Measurements from ENCODE around the gene EDC3. TPM values are rescaled to one million over a fixed set of nuclear protein-coding genes. Genes with fewer than 3 reads are reported as not detected.
"Not testable (repeated sequence)": the region's sequence is repeated elsewhere in the genome, so short reads cannot be mapped to it uniquely, and the experiment has no call there.

EDC3 gene, protein sequence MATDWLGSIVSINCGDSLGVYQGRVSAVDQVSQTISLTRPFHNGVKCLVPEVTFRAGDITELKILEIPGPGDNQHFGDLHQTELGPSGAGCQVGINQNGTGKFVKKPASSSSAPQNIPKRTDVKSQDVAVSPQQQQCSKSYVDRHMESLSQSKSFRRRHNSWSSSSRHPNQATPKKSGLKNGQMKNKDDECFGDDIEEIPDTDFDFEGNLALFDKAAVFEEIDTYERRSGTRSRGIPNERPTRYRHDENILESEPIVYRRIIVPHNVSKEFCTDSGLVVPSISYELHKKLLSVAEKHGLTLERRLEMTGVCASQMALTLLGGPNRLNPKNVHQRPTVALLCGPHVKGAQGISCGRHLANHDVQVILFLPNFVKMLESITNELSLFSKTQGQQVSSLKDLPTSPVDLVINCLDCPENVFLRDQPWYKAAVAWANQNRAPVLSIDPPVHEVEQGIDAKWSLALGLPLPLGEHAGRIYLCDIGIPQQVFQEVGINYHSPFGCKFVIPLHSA
- total RNA-seq, result 9.8 and 11.2 TPM in 2 replicates

DNA sequence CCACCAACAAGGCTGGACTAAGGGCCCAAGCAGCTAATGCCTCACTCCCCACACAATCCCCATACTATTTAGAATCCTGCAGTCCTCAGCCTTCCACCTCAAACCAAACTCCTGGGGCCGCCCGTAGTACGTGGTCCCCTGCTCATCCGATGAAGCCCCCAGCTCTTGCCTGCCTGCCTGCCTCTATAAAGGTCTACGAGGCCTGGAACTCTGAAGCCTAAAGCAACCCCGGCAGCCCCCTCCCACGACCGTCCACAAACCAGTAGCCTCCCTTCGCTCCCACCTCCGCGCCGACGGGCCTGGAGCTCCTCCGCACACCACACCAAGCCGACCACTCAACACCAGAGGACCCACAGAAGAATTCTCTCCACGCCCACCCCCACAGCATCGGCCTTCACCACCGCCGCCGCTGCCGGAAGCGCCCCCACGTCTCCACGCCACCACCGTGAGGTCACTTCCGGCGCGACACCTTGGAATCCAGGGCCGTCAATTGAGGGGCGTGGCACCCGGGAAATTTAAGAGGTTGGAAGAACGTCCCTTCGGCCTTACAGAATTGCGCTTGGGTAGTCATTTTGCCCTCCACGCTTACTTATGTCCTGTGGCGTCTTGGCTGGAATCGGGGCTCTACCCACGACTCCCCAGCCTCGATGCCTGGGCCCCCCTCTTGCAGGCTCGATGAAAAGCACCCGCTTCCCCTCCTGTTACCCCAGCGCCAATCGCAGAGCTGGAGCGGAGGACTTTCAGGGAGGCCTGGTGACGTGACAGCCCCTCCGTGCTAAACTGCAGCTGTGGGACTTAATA lies at the start of gene EDC3:
Gene EDC3 (minus strand): TSS at position 428 of the 801 bp plus-strand sequence. CDS start 20,900 bp downstream, outside the sequence.
- Histone ChIP-seq H3K4me1 (ENCODE audit: insufficient read depth, low read length) (peaks cover 17% of the 10 kb centered on the region), H3K79me2 (ENCODE audit: insufficient read depth, low read length) (peaks cover 56% of the 10 kb centered on the region), H3K27me3 (ENCODE audit: insufficient read depth, low read length) (no peaks in the 10 kb centered on the region), H3K9me3 (ENCODE audit: low read depth, low read length) (no peaks in the 10 kb centered on the region), H3K4me2 (ENCODE audit: insufficient read depth, low read length) (peak within 1 kb of the TSS; percentile 99), H3K4me3 (ENCODE audit: insufficient read depth, low read length) (peak within 1 kb of the TSS; percentile 84), H2AFZ (ENCODE audit: low read length) (peak within 1 kb of the TSS; percentile 99), H3K36me3 (ENCODE audit: insufficient read depth, low read length) (no peaks in the 10 kb centered on the region), H3K27ac (ENCODE audit: low read depth, low read length) (peak within 1 kb of the TSS; percentile 80), H4K20me1 (ENCODE audit: insufficient read depth, low read length) (peaks cover 3% of the 10 kb centered on the region)
- TF ChIP-seq, protein P1, sequence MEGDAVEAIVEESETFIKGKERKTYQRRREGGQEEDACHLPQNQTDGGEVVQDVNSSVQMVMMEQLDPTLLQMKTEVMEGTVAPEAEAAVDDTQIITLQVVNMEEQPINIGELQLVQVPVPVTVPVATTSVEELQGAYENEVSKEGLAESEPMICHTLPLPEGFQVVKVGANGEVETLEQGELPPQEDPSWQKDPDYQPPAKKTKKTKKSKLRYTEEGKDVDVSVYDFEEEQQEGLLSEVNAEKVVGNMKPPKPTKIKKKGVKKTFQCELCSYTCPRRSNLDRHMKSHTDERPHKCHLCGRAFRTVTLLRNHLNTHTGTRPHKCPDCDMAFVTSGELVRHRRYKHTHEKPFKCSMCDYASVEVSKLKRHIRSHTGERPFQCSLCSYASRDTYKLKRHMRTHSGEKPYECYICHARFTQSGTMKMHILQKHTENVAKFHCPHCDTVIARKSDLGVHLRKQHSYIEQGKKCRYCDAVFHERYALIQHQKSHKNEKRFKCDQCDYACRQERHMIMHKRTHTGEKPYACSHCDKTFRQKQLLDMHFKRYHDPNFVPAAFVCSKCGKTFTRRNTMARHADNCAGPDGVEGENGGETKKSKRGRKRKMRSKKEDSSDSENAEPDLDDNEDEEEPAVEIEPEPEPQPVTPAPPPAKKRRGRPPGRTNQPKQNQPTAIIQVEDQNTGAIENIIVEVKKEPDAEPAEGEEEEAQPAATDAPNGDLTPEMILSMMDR (IDR thresholded peaks at IDR 0.05; ENCODE audit: extremely low read depth, low read depth, low read length), result no peak
- peak; percentile 92 for DNase-seq (ENCODE audit: insufficient read length, low spot score, missing footprints)

DNA sequence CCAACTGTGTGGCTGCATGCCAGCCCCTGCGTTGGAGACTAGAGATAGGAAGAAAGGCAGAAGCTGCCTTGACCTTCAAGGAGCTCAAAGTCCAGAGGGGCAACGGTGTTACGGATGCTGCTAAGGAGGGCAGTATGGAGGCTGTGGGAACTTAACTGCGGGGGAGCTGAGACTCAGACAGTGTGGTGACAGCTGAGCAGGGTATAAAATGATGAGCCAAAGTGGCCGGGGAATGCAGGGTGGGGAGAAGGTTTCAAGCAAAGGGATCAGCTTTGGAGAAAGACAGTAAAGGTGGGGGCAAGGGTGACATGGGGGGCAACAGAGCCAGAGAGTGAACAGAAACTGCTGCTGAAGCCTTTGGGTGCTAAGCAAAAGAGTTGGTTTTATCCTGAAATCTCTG lies 46.6 kb upstream of the EDC3 start:
- no peak overlapping the region for H2AFZ ChIP-seq (ENCODE audit: low read length)

DNA sequence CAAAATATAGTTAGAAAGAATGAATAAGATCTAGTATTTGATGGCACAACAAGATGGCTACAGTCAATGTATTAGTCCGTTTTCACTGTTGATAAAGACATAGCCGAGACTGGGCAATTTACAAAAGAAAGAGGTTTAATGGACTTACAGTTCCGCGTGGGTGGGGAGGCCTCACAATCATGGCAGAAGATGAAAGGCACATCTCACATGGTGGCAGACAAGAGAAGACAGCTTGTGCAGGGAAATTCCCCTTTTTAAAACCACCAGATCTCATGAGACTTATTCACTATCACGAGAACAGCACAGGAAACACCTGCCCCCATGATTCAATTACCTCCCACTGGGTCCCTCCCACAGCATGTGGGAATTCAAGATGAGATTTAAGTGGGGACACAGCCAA lies 42.4 kb upstream of the EDC3 start:
- not testable (repeated sequence) for H3K79me2 ChIP-seq (ENCODE audit: insufficient read depth, low read length); H3K4me3 ChIP-seq (ENCODE audit: insufficient read depth, low read length); H3K27ac ChIP-seq (ENCODE audit: low read depth, low read length); DNase-seq (ENCODE audit: insufficient read length, low spot score, missing footprints); H3K9me3 ChIP-seq (ENCODE audit: low read depth, low read length); H4K20me1 ChIP-seq (ENCODE audit: insufficient read depth, low read length); H3K36me3 ChIP-seq (ENCODE audit: insufficient read depth, low read length); H3K4me2 ChIP-seq (ENCODE audit: insufficient read depth, low read length); H3K4me1 ChIP-seq (ENCODE audit: insufficient read depth, low read length); H2AFZ ChIP-seq (ENCODE audit: low read length)
- H3K27me3 ChIP-seq (ENCODE audit: insufficient read depth, low read length), result peaks cover 31% of the 10 kb centered on the region

More for the DNA sequence above, 46.6 kb upstream of the EDC3 start:
- Histone ChIP-seq H3K4me3 (ENCODE audit: insufficient read depth, low read length) (no peak overlapping the region), H3K4me1 (ENCODE audit: insufficient read depth, low read length) (no peaks in the 10 kb centered on the region), H3K27me3 (ENCODE audit: insufficient read depth, low read length) (peaks cover 6% of the 10 kb centered on the region), H3K79me2 (ENCODE audit: insufficient read depth, low read length) (no peaks in the 10 kb centered on the region), H3K36me3 (ENCODE audit: insufficient read depth, low read length) (no peaks in the 10 kb centered on the region), H3K4me2 (ENCODE audit: insufficient read depth, low read length) (no peak overlapping the region), H3K9me3 (ENCODE audit: low read depth, low read length) (peaks cover 2% of the 10 kb centered on the region), H4K20me1 (ENCODE audit: insufficient read depth, low read length) (no peaks in the 10 kb centered on the region), H3K27ac (ENCODE audit: low read depth, low read length) (no peak overlapping the region)
- no peak for DNase-seq (ENCODE audit: insufficient read length, low spot score, missing footprints)
- TF ChIP-seq, protein P1 (IDR thresholded peaks at IDR 0.05; ENCODE audit: extremely low read depth, low read depth, low read length), result no peak

DNA sequence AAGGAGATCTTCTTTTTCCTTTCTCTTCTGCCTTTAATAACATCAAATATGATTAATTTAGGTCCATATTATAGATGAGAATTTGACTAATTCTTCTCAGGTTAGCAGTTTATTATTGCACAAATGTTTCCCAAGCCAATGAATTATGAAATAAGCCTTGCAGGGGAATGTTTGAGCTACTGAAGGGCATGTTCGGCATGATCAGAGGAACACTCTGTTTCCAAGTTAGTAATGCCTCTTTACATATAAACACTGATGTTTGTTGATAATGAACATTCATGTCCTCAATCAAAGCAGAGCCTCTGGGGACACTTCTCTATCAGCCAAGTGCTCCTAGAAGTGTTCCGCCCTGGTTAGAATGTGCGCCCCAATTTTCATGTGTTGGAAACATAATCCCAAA lies 39.5 kb upstream of the EDC3 start:
- peaks cover 58% of the 10 kb centered on the region for H3K27me3 ChIP-seq (ENCODE audit: insufficient read depth, low read length)

More for the DNA sequence above, 39.5 kb upstream of the EDC3 start:
- no peaks in the 10 kb centered on the region for H3K36me3 ChIP-seq (ENCODE audit: insufficient read depth, low read length)
- no peak overlapping the region for H2AFZ ChIP-seq (ENCODE audit: low read length)
- no peaks in the 10 kb centered on the region for H3K4me1 ChIP-seq (ENCODE audit: insufficient read depth, low read length)
- no peaks in the 10 kb centered on the region for H3K9me3 ChIP-seq (ENCODE audit: low read depth, low read length)
- no peak for DNase-seq (ENCODE audit: insufficient read length, low spot score, missing footprints)
- H3K4me2 ChIP-seq (ENCODE audit: insufficient read depth, low read length), result no peak overlapping the region
- TF ChIP-seq, protein P1 (IDR thresholded peaks at IDR 0.05; ENCODE audit: extremely low read depth, low read depth, low read length), result no peak
- H4K20me1 ChIP-seq (ENCODE audit: insufficient read depth, low read length), result no peaks in the 10 kb centered on the region
- H3K4me3 ChIP-seq (ENCODE audit: insufficient read depth, low read length), result no peak overlapping the region
- H3K27ac ChIP-seq (ENCODE audit: low read depth, low read length), result no peak overlapping the region
- H3K79me2 ChIP-seq (ENCODE audit: insufficient read depth, low read length), result no peaks in the 10 kb centered on the region
